ENCODE results near the gene NOD2. TPM values are rescaled to one million over a fixed set of nuclear protein-coding genes. Genes with fewer than 3 reads are reported as not detected.

The NOD2 gene
- total and polyA plus RNA-seq, 2 of the 13 experiments (the other 11 are each of a cell fraction or from before 2014, with no cell fraction given), result 0.27 to 0.81 TPM

DNA sequence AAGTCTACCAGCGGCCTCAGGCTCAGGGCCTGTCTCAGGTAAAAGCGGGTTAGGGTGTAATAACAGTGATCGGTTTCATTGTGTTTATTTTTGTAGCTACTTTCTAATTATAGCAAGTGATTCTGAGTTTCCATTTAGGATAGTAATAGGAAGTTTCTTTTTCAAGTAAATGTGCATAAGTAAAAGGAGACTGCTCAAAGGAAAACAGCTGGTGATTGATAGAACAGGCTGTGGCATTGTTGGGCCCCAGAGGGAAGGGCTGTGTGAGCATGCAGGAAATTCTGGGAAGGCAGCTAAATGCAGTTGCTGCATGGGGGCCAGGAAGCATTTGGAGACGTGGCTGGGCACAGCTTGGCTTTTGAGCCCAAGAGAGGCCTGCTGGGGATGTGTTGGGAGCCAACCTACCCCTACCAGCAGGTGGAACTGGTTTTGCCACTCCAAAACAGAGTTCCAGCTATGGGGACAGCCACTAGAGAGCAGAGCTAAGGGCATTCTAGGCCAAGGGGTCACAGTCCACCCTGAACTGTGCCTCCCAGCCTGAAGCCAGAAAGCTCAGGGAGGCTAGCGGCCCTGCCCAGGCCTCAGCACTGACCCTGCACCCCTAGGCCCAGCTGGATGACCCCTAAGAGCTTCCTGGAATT, 24.9 kb upstream of the NOD2 start (continued):
- TF ChIP-seq ZUFSP (CRISPR knock-in tag; IDR thresholded peaks at IDR 0.05; ENCODE audit: borderline replicate concordance), result no peak
- TF ChIP-seq ZNF263 (CRISPR knock-in tag; IDR thresholded peaks at IDR 0.05), result 0 out of 2 replicates have a peak, but pooled peaks have one; percentile 29
- no peak for TF ChIP-seq ZNF792 (CRISPR knock-in tag; IDR thresholded peaks at IDR 0.05)
- no peak for TF ChIP-seq ZSCAN20 (CRISPR knock-in tag; IDR thresholded peaks at IDR 0.05; ENCODE audit: borderline replicate concordance)
- no peak for TF ChIP-seq ZSCAN30 (CRISPR knock-in tag; IDR thresholded peaks at IDR 0.05)
- no peak for TF ChIP-seq HMG20A (CRISPR knock-in tag; IDR thresholded peaks at IDR 0.05; ENCODE audit: borderline replicate concordance)
- TF ChIP-seq ZNF720 (CRISPR knock-in tag; IDR thresholded peaks at IDR 0.05), result no peak
- no peak for TF ChIP-seq ZNF580 (CRISPR knock-in tag; IDR thresholded peaks at IDR 0.05; ENCODE audit: borderline replicate concordance, low read depth)
- TF ChIP-seq ZBTB8A (CRISPR knock-in tag; IDR thresholded peaks at IDR 0.05; ENCODE audit: borderline replicate concordance, low read depth), result no peak
- TF ChIP-seq ZNF235 (CRISPR knock-in tag; IDR thresholded peaks at IDR 0.05; ENCODE audit: borderline replicate concordance), result no peak
- no peak for TF ChIP-seq BRCA1 (CRISPR knock-in tag; IDR thresholded peaks at IDR 0.05)
- TF ChIP-seq KDM3A (CRISPR knock-in tag; IDR thresholded peaks at IDR 0.05; ENCODE audit: low read depth), result 0 out of 2 replicates have a peak, but pooled peaks have one; percentile 64
- TF ChIP-seq, protein P1, sequence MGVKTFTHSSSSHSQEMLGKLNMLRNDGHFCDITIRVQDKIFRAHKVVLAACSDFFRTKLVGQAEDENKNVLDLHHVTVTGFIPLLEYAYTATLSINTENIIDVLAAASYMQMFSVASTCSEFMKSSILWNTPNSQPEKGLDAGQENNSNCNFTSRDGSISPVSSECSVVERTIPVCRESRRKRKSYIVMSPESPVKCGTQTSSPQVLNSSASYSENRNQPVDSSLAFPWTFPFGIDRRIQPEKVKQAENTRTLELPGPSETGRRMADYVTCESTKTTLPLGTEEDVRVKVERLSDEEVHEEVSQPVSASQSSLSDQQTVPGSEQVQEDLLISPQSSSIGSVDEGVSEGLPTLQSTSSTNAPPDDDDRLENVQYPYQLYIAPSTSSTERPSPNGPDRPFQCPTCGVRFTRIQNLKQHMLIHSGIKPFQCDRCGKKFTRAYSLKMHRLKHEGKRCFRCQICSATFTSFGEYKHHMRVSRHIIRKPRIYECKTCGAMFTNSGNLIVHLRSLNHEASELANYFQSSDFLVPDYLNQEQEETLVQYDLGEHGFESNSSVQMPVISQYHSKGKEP (CRISPR knock-in tag; IDR thresholded peaks at IDR 0.05), result no peak
- no peak for TF ChIP-seq ZNF274 (CRISPR knock-in tag; IDR thresholded peaks at IDR 0.05)
- TF ChIP-seq ZSCAN9 (CRISPR knock-in tag; IDR thresholded peaks at IDR 0.05; ENCODE audit: borderline replicate concordance), result peak; percentile 65; the same call in 1 of the 2 replicates
- TF ChIP-seq MIER2 (CRISPR knock-in tag; IDR thresholded peaks at IDR 0.05), result no peak
- no peak for TF ChIP-seq CAMTA2 (CRISPR knock-in tag; IDR thresholded peaks at IDR 0.05; ENCODE audit: borderline replicate concordance)

Data from HepG2 (cell line).